GM21737 (cell line): ENCODE results near the gene C19orf38.
"Not testable (repeated sequence)": the region's sequence is repeated elsewhere in the genome, so short reads cannot be mapped to it uniquely, and the experiment has no call there.

Source experiments
- ATAC-seq: cut with Tn5 transposase; IDR thresholded peaks from one replicate; pipeline ENCODE4 v1.9.1; 2021; ENCODE audit warnings: mild to moderate bottlenecking, moderate library complexity; ENCODE audit not compliant: unreplicated experiment

C19orf38 gene

DNA sequence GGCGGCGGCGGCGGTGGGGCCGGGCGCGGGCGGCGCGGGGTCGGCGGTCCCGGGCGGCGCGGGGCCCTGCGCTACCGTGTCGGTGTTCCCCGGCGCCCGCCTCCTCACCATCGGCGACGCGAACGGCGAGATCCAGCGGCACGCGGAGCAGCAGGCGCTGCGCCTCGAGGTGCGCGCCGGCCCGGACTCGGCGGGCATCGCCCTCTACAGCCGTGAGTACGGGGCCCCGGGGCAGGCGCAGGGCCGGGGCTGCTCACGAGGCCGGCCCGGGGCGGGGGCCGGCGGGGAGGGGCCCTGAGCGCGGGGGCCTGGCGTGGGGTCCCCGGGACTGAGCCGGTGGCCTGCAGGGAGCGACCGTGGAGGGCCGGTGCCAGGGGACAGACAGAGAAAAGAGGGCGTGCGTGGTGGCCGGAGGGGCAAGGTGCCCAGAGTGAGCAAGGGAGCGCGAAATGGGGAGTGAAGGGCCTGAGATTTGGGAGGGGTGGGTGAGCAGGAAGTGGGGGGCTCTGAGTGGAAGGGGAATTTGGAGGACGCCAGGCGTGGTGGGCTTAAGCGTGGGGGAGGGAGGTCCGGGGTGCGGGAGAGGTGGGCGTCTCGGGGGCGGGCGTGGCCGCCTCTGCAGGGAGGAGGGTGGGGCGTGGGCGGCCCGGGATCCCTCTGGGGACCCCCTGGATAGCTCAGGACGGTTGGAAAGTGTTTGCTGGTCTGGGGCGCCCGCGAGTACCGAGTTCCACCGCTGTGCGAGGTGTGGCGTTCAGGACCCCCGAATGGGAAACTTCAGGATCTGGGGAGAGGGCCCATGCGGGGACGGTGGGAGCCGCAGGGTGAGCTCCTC, 23.7 kb downstream of the C19orf38 start:
- peak; percentile 3 for ATAC-seq

GRCh38 chr19:10872546-10873107, 24.4 kb downstream of the C19orf38 start:
- ATAC-seq: no peak

DNA sequence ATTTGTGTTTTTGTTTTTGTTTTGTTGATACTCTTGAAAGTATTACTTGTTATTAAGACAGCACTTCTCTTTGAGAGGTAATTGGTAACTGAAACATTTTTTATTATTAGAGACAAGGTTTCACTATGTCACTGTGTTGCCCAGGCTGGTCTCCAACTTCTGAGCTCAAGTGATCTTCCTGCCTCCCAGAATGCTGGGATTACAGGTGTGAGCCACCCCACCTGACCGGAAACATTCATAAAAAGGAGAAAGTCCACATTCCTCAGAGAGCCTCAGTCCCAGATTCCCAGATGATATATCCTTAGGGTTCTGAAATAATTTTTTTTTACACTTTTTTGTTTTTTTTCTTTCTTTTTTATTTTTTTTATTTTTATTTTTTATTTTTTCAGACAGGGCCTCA, 25.8 kb downstream of the C19orf38 start:
- no peak for ATAC-seq

DNA sequence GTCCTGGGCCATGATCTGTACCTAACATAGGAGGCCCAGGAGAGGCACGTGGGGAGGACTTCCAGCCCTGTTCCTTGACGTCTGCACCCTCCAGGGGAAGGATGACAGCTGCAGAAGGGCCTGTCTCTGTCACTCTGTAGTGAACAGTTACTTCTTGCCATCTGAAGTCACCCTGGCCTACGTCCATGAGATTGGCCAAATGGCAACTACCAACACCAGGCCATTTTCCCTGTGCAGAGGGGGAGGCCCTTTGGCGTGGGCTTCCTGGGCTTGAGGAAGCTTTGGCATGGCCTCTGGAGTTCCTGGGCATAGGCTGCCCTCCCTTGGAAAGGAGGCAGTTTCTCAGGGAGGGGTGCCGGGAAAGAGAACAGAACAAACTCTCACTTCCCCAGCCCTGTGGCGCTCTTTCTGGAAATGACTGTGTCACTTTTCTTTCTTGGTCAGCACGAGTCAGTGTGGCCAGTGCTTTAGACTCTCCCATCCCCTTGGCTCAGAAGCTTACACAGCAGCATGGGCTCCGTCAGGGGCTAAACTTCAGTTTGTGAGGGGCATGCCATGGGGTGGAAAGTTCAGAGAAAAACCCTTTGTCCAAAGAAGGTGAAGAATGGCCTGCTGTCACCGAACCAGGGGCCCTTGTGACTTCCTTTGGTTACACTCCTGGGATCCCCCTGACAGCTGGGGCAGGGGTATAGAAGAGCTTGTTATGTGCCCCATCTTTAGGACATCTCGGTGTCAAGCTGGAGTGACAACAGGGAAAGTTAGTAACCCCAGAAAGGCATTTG, 28.4 kb downstream of the C19orf38 start:
- peak; percentile 46 for ATAC-seq

- not testable (repeated sequence) for ATAC-seq
Measured at GRCh38 chr19:10877608-10878007, 29.4 kb downstream of the C19orf38 start.

DNA sequence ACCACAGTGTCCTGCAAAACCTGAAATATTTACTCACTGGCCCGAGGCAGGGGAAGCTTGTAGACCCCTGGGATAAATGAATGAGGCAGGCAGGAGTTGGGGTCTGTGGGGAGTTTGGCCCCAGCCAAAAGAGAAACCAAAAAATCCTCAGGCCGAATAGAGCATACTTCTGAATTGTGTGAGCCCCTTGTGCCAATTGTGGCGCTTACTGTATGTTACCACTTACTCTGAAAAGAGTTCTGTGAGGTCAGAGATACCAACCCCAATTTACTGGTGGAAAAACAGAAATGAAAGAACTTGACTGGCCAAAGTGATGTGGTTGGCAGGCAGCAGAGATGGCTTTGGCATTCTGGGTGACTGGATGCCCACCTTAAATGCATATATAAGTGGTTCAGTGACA, 30.0 kb downstream of the C19orf38 start:
- no peak for ATAC-seq

DNA sequence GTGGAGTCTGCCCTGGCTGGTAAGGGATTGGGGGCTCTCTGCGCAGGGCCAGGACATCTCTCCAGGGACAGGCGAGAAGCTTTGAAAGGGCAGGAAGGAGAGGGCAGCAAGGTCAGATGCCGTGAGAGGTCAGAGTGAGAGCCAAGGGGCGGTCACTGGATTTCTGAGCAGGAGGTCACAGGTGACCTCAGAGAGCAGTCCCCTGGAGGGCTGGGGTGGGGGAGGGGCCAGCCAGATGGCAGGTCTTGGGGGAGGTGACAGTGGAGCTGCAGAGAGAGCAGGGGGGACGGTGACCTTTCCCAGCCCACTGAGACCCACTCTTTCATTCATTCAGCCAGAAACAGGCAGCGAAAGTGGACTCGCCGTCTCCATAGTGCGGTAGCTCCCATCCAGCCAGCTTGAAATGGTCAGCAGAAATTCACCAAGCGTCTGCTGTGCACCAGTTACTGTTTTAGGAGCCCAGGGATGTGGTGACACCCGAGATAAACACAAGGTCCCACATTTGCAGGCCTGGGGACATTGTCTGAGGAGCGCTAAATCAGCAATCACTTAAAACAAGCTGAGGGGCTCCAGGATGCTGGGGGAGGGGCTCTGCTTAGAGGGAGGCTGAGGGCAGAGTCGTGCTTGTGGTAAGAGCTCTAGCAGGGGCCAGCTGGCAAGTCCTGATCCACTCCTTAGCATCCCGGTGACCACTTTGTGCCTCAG, 33.3 kb downstream of the C19orf38 start:
- no peak for ATAC-seq

- ATAC-seq: no peak
Measured at GRCh38 chr19:10882108-10882457, 33.9 kb downstream of the C19orf38 start.

DNA sequence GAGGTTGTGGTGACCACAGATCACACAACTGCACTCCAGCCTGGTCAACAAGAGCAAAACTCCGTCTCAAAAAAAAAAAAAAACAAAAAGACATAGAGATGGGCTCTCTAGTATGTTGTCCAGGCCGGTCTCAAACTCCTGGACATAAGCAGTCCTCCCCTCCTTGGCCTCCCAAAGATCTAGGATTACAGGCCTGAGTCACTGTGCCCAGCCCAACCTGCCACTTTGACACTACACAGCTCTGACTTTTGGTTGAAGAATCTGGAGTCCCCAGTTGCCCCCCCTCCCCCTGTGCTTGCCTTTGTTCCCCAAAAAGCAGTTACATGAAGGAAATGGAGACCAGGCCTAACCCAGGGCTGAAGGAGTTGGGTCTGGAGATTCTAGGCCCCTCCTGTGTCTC, 36.1 kb downstream of the C19orf38 start:
- no peak for ATAC-seq

DNA sequence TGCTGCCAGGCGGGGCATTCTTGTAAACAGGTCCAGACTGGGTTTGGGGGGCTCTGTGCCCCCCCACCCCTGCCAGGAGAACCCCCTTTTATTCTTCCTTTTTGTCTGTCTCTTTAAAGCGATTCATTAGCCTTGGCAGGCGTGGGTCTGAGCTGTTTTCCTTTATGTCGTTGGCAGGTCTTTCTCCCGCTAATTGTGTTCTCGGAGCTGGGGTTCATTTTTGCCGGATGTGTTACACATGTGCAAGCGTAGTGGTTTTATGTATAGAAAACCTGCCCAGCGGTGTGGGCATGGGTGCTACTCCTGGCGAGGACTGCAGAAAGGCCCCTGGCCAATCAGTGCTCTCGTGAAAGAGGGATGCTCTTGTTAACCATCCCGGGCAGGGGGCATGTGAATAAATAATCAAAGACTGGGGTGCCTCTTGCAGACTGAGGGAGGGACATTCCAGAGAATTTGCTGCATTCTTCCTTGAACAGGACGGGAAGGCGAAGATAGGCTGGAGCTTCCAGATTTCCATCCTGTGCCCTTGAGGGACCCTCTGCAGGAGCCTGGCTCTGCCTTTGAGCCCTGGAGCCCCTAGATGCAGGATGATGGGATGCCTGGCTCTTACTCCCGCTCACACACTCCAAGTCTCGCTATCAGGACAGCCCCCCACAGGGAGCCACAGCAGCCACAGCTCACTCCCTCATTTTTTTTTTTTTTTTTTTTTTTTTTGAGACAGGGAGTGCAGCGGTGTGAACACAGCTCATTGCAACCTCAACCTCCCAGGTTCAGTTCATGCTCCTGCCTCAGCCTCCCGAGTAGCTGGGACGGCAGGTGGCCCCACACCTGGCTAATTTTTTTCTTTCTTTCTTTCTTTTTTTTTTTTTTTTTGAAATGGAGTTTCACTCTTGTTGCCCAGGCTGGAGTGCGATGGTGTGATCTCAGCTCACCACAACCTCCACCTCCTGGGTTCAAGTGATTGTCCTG, 37.3 kb downstream of the C19orf38 start:
- no peak for ATAC-seq

DNA sequence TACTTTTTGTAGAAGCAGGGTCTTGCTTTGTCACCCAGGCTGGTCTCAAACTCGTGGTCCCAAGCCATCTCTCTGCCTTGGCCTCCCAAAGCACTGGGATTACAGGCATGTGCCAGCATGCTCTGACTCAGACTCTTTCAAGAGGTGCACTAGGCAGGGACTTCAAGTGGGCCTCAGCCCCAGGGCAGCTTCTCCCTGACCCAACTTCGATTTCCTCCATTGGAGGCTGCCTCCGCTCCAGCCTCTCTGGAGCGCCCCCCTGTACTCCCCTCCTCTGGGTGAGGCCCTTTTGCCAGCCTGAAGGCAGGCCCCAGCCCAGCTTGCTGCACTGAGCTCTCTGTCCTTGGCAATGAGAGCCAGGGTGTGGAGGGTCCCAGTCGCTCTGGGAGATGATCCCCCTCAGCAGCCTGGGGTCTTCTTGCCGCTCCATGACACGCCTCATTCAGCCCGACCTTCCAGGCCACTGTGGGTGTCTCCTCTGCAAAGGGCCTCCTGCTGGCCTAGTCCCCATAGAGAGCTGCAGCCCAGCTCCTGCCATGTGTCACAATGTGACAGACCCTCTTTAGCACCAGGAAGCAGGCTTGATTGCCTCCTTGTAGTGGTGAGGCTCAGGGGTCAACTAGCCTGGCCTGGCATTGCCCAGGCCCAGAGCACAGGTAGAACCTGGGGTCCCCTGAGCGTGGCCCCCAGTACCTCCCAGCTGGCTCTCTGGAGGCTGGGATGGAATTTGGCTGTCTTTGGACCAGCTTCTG, 39.6 kb downstream of the C19orf38 start:
- no peak for ATAC-seq

GRCh38 chr19:10888421-10888866, 40.2 kb downstream of the C19orf38 start:
- ATAC-seq: no peak

- no peak for ATAC-seq
Measured at GRCh38 chr19:10889880-10890279, 41.7 kb downstream of the C19orf38 start.

DNA sequence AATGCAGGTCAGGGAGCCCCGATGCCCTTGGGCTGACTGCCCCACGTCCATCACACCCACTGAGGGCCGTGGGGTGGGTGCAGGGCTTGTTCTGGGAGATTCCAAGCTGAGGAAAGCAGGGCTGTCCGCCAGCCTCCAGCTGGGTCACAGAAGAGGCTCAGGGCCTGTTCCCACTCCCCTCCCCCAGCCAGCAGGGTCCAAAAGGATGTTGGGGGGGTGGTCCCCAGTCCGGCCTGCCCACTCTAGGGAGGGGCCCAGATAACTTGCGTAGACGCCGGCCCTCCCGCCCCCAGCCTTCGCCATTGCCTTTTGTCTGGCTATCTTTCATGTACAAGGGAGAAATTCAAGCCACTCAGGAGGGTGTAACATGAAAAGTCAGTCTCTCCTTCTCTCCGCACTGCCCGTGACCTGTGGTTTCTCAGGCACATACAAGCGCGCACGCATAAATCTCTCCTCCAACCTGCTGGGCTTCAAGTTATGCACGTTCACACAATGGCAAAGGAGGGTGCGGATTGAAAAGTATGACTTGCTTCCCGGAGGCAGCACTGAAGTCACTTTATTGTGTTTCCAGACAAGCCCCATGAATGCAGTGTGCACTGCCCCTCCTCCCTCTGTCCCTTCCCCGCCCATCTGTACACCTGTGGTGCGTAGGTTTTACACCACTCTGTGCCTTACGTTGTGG, 43.3 kb downstream of the C19orf38 start:
- no peak for ATAC-seq

GRCh38 chr19:10892256-10892655, 44.0 kb downstream of the C19orf38 start:
- ATAC-seq: no peak

DNA sequence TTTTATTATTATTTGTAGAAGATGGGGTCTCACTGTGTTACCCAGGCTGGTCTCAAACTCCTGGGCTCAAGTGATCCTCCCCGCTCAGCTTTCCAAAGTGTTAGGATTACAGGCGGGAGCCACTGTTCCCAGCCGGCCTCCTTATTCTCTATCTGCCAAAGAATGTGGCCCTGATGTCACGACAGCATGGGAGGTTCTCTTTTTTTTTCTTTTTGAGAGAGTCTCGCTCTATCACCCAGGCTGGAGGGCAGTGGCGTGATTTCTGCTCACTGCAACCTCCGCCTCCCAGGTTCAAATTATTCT, 46.6 kb downstream of the C19orf38 start:
- ATAC-seq: no peak

DNA sequence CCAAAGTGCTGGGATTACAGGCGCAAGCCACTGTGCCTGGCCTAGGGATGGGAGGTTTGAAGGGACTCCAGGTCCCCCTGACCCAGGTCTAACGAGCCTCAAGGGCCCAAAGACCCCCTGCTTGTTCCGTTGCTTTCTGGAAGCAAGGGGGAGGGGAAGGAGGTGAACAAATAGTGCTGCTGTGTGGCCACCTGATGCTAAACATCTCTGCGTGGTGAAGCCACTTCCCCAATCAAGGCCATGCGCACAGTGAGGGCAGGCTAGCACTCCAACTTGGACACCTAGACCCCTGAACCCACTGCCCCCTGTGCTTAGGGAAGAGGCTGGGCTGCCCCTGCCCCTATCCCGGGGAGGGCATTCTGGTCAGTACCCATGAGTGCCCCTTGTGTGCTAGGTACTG, 47.1 kb downstream of the C19orf38 start:
- no peak for ATAC-seq

- no peak for ATAC-seq
Measured at GRCh38 chr19:10895920-10896319, 47.7 kb downstream of the C19orf38 start.
